ENCODE results near the gene FARS2.
"Not testable (repeated sequence)": the region's sequence is repeated elsewhere in the genome, so short reads cannot be mapped to it uniquely, and the experiment has no call there.

FARS2 gene

GRCh38 chr6:5636210-5637030 lies 375.1 kb downstream of the FARS2 start:
- H3K27ac Mint-ChIP-seq: no peak overlapping the region
- peaks cover 19% of the 10 kb centered on the region for H3K9me3 Mint-ChIP-seq
- no peak for ATAC-seq
- H3K36me3 Mint-ChIP-seq (ENCODE audit: low read depth): peaks cover 20% of the 10 kb centered on the region
- no peaks in the 10 kb centered on the region for H3K27me3 Mint-ChIP-seq
- H3K4me3 Mint-ChIP-seq: no peak overlapping the region
- peaks cover 11% of the 10 kb centered on the region for H3K4me1 Mint-ChIP-seq
- no peak for DNase-seq

GRCh38 chr6:5637714-5638113 lies 376.4 kb downstream of the FARS2 start:
- Mint-ChIP-seq H3K27ac (no peak overlapping the region), H3K36me3 (ENCODE audit: low read depth) (peaks cover 22% of the 10 kb centered on the region), H3K4me3 (no peak overlapping the region), H3K9me3 (peaks cover 19% of the 10 kb centered on the region), H3K27me3 (no peaks in the 10 kb centered on the region), H3K4me1 (peaks cover 3% of the 10 kb centered on the region)
- no peak for ATAC-seq
- no peak for DNase-seq

DNA sequence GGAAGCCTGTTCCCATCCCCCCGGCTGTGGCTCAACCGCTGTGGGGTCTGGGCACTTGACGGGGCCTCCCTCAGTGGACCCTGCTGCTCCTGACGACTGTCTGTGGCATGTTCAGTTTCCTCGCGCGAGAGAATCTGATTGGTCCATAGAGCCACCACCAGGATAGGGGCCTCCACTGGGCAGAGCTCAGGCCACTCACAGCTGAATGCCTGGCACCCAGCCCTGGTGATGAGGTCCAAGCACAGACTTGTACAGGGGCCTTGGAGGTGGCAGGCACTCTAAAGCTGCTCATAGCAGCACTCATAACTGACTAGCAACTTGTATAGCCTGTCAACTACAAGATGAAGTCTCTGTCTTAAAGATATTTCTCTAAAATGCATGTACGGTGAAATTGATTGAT lies 377.4 kb downstream of the FARS2 start:
- H3K4me1 Mint-ChIP-seq: no peaks in the 10 kb centered on the region

DNA sequence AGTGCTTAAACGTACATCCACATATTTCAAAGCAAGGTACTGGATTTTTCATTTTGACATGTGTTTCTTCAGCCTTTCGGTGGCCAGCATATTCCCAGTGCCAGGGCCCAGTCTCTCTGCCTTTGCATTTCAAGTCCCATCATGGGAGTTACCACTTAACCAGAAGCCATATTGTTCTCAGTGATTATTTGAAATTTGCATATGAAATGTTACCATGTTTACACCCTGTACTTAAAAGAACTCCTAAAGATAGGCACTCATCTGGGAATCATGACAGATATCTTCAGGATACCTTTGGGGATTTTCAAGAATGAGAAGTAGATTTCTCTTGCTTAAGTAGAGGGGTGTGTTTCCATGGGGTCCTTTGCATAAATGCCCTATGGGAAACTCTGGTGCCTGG lies 377.9 kb downstream of the FARS2 start:
- peaks cover 20% of the 10 kb centered on the region for H3K36me3 Mint-ChIP-seq (ENCODE audit: low read depth)
- H3K27me3 Mint-ChIP-seq: no peaks in the 10 kb centered on the region
- H3K4me3 Mint-ChIP-seq: no peak overlapping the region
- H3K4me1 Mint-ChIP-seq: no peaks in the 10 kb centered on the region
- ATAC-seq (no peak), DNase-seq (no peak)
- peaks cover 19% of the 10 kb centered on the region for H3K9me3 Mint-ChIP-seq
- no peak overlapping the region for H3K27ac Mint-ChIP-seq

More for the DNA sequence above, 377.4 kb downstream of the FARS2 start:
- Mint-ChIP-seq H3K9me3 (peaks cover 19% of the 10 kb centered on the region), H3K27me3 (no peaks in the 10 kb centered on the region), H3K36me3 (ENCODE audit: low read depth) (peaks cover 20% of the 10 kb centered on the region), H3K4me3 (no peak overlapping the region), H3K27ac (no peak overlapping the region)
- ATAC-seq (no peak), DNase-seq (no peak)

DNA sequence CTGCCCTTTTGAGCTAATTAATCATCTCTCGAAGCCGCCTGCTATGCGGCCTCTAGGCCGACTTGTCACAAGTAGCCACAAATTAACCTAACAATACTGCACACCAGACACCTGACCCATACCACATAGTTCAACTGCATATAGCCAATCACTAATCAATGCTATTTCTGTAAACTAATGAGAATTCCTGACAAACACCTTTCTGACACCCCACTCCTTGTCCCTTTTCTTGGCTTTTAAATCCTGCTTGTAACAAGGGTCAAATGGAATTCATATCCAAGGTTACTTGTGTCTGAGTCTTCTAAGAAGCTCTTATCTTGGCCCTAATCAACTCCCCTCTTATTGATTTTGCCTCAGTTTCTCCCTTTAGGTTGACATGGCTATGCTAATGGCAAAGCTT lies 379.3 kb downstream of the FARS2 start:
- H3K27me3 Mint-ChIP-seq: no peaks in the 10 kb centered on the region
- H3K4me3 Mint-ChIP-seq: no peak overlapping the region
- DNase-seq: no peak
- peaks cover 19% of the 10 kb centered on the region for H3K9me3 Mint-ChIP-seq
- no peak overlapping the region for H3K27ac Mint-ChIP-seq
- no peaks in the 10 kb centered on the region for H3K4me1 Mint-ChIP-seq
- peaks cover 20% of the 10 kb centered on the region for H3K36me3 Mint-ChIP-seq (ENCODE audit: low read depth)
- ATAC-seq: no peak

DNA sequence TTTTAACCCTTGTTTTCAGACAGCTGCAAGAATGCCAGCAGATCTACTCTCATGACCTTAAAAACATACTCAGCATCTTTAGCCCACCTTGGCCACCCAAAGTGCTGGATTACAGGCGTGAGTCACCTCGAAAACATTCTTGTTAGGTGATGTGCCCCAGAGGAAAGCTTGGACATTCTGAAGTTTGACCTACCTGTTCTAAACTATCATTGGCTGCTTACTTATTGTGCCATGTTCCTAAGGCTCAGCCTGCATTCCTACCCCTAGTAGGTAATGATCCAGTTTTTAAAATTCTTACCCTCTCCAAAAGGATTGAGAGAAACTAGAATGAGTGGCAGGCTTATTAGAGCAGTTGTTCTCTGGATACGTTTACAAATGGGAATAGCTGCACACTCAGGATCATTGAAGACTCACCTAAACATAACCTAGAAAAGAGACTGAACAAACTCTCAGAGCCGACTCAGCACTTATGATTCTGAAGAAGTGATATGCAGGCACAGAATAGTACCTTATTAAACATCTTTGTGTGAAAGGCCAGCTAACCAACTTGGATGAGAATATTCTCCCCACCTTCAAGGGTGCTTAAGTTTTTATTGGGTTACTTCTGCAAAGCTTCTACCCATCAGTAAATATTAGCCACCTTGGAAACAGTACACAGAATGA lies 383.3 kb downstream of the FARS2 start:
- DNase-seq: no peak
- Mint-ChIP-seq H3K27me3 (no peaks in the 10 kb centered on the region), H3K9me3 (peaks cover 13% of the 10 kb centered on the region), H3K4me3 (no peak overlapping the region), H3K4me1 (peaks cover 2% of the 10 kb centered on the region), H3K36me3 (ENCODE audit: low read depth) (peaks cover 17% of the 10 kb centered on the region), H3K27ac (no peak overlapping the region)
- no peak for ATAC-seq

DNA sequence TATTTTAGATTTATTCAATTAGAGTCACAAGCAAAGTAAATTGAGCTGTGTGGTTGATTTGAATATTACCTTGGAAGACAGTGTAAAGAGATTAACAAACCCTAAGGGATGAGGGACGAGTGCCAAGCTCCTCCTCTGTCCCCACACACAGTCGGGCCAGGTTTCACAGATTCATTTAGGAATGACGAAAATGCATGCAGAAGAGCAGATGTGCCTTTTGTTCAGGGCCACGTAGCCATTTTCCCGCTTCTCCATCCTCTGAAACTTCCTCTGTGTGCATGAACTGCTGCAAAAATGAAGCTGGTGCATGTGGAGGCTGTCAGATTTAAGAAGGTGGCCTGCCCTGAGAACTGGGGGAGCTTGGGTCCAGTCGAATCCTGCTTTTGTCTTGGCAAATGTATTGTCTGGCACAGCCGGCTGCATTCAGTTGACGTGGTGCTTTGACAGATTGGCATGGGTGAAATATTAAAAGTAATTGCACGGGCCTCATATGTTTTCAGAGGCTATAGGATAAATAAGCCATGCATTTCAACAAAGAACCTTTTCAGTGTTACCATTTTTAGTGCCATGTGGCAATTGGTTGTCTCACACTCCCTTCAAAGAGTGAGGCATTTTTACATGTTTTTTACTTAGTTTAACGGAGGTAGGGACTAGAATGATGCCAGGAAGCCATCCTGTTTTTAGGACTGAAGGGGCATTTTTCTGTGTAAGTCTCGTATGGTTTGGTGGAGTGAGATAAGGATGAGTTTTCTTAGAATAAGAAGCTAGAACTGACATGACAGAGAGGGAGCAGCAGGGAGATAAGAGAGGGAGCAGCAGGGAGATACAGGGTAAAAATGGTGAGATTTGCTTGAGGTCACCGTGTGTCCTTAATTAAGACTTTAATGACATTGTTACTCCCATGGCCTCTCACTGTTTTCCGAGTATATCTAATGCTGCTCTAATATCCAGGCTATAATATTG lies 384.3 kb downstream of the FARS2 start:
- H3K9me3 Mint-ChIP-seq: peaks cover 4% of the 10 kb centered on the region
- H3K4me1 Mint-ChIP-seq: peaks cover 2% of the 10 kb centered on the region
- no peaks in the 10 kb centered on the region for H3K27me3 Mint-ChIP-seq
- H3K27ac Mint-ChIP-seq: no peak overlapping the region
- DNase-seq: no peak
- H3K36me3 Mint-ChIP-seq (ENCODE audit: low read depth): peaks cover 9% of the 10 kb centered on the region
- H3K4me3 Mint-ChIP-seq: no peak overlapping the region
- no peak for ATAC-seq

DNA sequence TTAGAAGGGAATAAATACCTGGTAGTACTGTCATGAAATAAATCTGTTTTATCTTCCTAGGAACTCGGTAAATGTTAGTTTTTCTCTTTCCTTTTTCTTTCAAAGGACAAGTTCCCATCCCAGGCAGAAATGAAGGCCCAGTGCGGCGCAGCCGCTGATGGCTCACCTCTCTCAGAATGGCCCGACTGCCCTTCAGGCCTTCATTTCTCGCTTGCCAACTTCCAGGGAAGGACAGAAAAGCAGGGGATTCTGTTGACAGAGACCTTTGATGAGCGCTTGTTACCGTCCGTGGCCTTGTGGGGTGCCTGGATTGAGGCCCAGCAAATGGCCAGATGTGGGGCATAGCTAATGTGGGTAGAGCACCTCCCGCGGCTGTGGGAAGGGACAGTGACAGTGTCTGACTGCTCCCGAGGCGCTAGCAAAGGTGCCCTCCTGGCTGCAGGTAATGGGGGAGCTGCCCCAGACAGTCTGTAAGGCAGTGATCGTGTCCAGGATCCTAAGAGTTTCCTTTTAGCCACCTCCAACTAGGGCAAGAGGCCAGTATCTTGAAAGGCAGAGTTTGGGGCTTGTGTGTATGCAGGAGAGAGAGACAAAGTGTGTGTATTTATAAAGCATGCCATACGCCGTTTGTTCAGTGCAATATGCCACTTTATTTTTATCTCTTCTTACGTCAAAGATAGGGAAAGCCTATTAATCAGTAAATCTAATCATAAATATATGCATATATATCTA lies 391.3 kb downstream of the FARS2 start:
- Mint-ChIP-seq H3K4me3 (no peak overlapping the region), H3K27ac (no peak overlapping the region), H3K4me1 (peaks cover 5% of the 10 kb centered on the region), H3K27me3 (no peaks in the 10 kb centered on the region), H3K36me3 (ENCODE audit: low read depth) (peaks cover 16% of the 10 kb centered on the region), H3K9me3 (no peaks in the 10 kb centered on the region)
- ATAC-seq: no peak
- DNase-seq: no peak

DNA sequence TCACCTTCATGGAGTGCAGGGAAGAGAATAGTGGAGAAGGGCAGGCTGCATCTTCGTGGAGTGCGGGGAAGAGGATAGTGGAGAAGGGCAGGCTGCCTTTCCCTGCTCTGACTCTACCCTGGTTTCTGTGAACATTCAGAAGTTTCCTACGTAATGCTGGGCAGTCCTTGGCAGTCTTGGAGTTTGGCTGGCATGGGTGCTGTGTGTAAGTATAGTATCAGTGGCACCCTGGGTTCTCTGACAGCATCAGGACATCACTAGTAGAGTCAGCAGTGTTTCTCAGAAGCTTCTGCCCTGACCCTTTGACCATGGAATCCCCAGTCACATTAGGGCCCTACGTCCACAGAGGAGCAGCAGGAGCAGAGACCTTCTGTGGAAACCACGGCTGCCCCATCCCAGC lies 392.5 kb downstream of the FARS2 start:
- Mint-ChIP-seq H3K9me3 (no peaks in the 10 kb centered on the region), H3K36me3 (ENCODE audit: low read depth) (peaks cover 18% of the 10 kb centered on the region), H3K27ac (no peak overlapping the region), H3K4me3 (no peak overlapping the region), H3K4me1 (peaks cover 9% of the 10 kb centered on the region), H3K27me3 (no peaks in the 10 kb centered on the region)
- no peak for DNase-seq
- ATAC-seq: no peak

GRCh38 chr6:5656226-5656625 lies 394.9 kb downstream of the FARS2 start:
- H3K4me1 Mint-ChIP-seq: peaks cover 9% of the 10 kb centered on the region

GRCh38 chr6:5656695-5657094 lies 395.4 kb downstream of the FARS2 start:
- not testable (repeated sequence) for H3K9me3 Mint-ChIP-seq, ATAC-seq, H3K27ac Mint-ChIP-seq, DNase-seq, H3K4me1 Mint-ChIP-seq, H3K4me3 Mint-ChIP-seq, H3K27me3 Mint-ChIP-seq
- H3K36me3 Mint-ChIP-seq (ENCODE audit: low read depth): peaks cover 16% of the 10 kb centered on the region

More at GRCh38 chr6:5656226-5656625, 394.9 kb downstream of the FARS2 start:
- no peaks in the 10 kb centered on the region for H3K9me3 Mint-ChIP-seq
- DNase-seq (no peak), ATAC-seq (no peak)
- peak overlapping the region; percentile 52 for H3K27ac Mint-ChIP-seq
- H3K4me3 Mint-ChIP-seq: no peak overlapping the region
- H3K36me3 Mint-ChIP-seq (ENCODE audit: low read depth): peaks cover 16% of the 10 kb centered on the region
- H3K27me3 Mint-ChIP-seq: no peaks in the 10 kb centered on the region

GRCh38 chr6:5657684-5658430 lies 396.5 kb downstream of the FARS2 start:
- Mint-ChIP-seq H3K9me3 (no peaks in the 10 kb centered on the region), H3K4me1 (peaks cover 9% of the 10 kb centered on the region), H3K27me3 (no peaks in the 10 kb centered on the region), H3K27ac (peak overlapping the region; percentile 18), H3K36me3 (ENCODE audit: low read depth) (peaks cover 16% of the 10 kb centered on the region), H3K4me3 (no peak overlapping the region)
- ATAC-seq: no peak
- DNase-seq: no peak

DNA sequence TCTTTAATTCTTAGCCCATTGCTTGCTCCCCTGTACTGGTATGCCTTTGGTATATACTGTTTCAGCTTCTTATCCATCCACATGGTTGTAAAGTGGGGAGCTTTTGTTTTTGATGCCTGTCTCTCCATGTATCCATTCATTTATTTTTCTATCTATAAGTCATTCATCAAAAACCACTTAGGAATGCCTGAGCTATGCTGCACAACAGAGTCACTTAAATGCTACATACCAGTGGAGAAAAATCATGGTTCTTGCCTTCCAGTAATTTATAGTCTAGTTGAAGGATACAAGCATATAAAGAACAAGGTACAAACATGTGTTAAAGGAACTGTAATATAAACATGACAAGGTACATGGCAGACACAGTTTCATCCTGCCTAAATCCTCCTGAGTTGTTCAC lies 398.2 kb downstream of the FARS2 start:
- Mint-ChIP-seq H3K27ac (no peak overlapping the region), H3K4me3 (no peak overlapping the region)

More for the DNA sequence above, 398.2 kb downstream of the FARS2 start:
- peaks cover 19% of the 10 kb centered on the region for H3K4me1 Mint-ChIP-seq
- ATAC-seq (no peak), DNase-seq (no peak)
- peaks cover 16% of the 10 kb centered on the region for H3K36me3 Mint-ChIP-seq (ENCODE audit: low read depth)
- H3K9me3 Mint-ChIP-seq: no peaks in the 10 kb centered on the region
- no peaks in the 10 kb centered on the region for H3K27me3 Mint-ChIP-seq

Data from activated naive CD8-positive, alpha-beta T cell treated with anti-CD3 and anti-CD28 coated beads, Interleukin-2, amount 50 U/mL, for 24 hours (primary cell).